ENCODE data around the gene ZPBP.
"Not testable (repeated sequence)": the region's sequence is repeated elsewhere in the genome, so short reads cannot be mapped to it uniquely, and the experiment has no call there.

The ZPBP gene

DNA sequence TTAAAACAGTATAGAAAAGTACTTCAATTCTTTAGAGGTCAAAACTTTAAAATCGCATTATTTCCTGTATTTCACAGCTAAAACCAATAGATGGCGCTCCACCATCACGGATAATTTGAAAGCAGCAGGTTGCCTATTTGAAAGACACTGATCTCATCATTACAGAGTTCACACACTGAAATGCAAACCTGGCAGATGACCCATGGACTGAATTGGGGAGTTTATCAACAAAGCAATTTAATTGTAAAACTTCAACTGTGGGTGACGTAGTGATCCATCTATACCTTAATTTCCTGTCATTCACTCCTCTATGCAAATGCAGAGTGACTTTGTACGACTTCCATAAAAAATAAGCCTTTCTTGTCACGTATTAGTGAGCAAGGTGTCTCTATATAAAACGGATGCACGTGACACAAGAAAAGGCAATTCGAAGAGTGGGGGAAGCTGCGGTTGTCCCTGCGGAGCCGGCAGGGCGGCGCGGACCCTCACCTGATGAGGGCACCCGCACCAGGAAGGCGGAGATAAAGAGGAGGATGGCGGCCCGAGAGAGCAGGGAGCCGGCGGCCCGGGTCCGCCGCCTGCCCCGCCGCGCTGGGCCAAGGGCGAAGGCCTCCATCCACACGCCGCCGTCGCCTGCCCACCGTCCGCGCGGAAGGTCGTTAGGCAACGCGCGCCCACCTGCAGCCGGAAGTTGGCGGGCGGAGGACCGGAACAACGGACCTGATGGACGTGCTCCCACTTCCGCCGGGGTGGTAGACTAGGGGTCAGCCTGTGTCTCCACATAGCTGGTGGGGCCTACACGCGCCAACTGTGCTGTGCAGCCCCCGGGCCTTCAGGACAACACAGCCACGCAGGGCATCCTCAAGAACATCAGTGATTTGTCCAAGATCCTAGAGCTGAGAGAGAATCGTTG, at the start of gene ZPBP:
ZPBP (minus strand) TSS at position 668 of the 913 bp plus-strand sequence; CDS start at position 616, 52 bp downstream.
- peak; percentile 29 for DNase-seq (ENCODE audit: low read depth)

- no peak for DNase-seq (ENCODE audit: low read depth)
Measured at GRCh38 chr7:50142425-50143017, 49.5 kb upstream of the ZPBP start.

DNA sequence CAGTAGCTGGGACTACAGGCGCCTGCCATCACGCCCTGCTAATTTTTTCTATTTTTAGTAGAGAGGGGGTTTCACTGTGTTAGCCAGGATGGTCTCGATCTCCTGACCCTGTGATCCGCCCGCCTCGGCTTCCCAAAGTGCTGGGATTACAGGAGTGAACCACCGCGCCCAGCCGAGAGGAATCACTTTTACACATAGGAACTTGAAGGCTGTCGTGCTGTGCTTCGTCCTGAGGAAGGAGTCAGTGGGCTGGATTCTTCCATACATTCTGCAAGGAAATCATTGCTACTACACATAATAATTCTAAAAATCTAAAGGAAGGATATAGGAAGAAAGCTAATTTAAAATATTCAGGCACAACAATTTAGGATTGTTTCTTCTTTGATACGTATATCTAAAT, 48.8 kb upstream of the ZPBP start:
- DNase-seq (ENCODE audit: low read depth), result no peak

GRCh38 chr7:50141131-50141530, 48.1 kb upstream of the ZPBP start:
- no peak for DNase-seq (ENCODE audit: low read depth)

GRCh38 chr7:50140688-50141087, 47.6 kb upstream of the ZPBP start:
- DNase-seq (ENCODE audit: low read depth), result no peak

DNA sequence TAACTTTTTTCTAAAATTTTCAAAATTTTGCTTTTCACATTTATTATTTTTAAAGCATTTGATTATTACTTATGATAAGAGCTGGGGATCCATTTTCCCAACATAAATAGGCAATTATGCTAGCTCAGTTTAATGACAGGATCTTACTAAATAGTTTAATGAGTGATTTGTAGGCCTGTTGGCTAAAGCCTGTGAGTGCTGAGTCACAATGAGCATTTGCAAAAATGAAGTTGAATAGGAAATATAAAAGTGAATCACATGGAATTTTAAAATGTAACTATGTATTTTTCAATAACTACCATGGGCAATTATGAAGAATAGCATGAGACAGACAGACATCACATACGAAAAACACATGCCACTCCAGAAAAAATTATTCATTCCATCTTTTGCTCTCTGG, 45.1 kb upstream of the ZPBP start:
- DNase-seq (ENCODE audit: low read depth), result no peak

DNA sequence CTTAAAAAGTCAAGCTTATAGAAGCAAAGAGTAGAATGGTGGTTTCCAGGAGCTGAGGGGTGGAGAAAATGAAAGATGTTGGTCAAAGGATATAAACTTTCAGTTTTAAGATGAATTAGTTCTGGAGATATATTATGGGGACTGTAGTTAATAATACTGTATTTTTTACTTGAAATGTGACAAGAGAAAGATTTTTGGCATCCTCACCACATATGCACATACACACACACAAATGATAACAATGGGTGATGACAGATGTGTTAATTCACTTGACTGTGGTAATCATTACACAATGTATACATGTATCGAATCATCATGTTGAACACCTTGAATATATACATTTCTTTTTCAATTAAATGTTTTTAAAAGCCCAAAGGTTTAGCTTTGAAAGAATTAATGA, 32.7 kb upstream of the ZPBP start:
- DNase-seq (ENCODE audit: low read depth), result no peak

DNA sequence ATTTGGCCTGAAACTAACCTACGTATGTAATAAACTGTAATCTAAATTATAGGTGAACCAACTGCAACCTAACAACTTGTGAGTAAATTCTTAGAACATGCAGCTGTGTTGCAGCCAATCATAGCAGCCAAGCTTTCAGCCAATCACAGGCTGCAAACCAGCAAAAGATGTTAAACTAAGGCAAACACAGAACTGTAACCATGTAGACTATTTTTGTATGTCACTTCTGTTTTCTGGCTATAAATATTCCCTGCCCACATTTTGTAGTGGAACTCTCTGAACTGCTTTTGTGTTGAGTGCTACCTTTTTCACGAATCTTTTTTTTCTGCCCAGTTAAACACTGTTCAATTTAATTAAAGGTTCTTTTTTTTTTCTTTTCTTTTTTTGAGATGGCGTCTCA, 28.2 kb upstream of the ZPBP start:
- no peak for DNase-seq (ENCODE audit: low read depth)

- no peak for DNase-seq (ENCODE audit: low read depth)
Measured at GRCh38 chr7:50119815-50120637, 27.0 kb upstream of the ZPBP start.

DNA sequence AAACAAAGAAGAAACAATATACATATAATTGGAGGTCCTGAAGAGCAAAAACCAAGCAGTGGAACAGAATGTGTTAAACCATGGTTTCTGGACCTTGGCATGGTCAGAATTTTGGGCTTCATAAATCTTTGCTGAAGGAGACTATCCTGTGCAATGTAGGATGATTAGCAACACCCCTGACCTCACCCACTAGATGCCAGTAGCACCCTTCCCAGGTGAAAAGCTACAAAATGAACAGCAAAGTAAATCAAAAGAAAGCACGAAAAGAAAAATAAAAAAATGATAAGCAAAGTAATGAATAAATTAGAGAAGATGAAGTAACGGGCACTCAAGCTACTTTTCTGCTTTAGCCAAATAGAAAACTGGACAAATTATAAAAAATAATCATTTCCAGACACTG, 19.2 kb upstream of the ZPBP start:
- DNase-seq (ENCODE audit: low read depth), result no peak

DNA sequence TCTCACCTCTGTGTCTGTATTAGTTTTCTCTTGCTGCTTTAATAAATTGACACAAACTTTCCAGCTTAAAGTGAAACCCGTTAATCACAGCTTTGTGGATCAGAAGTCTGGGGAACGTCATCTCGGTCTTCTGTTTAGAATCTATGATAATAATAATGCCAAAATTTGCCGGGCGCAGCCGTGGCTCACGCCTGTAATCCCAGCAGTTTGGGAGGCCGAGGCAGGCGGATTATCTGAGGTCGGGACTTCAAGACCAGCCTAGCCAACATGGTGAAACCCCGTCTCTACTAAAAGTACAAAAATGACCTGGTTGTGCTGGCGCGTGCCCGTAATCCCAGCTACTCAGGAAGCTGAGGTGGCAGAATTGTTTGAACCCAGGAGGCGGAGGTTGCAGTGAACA, 8.8 kb upstream of the ZPBP start:
- DNase-seq (ENCODE audit: low read depth), result no peak

DNA sequence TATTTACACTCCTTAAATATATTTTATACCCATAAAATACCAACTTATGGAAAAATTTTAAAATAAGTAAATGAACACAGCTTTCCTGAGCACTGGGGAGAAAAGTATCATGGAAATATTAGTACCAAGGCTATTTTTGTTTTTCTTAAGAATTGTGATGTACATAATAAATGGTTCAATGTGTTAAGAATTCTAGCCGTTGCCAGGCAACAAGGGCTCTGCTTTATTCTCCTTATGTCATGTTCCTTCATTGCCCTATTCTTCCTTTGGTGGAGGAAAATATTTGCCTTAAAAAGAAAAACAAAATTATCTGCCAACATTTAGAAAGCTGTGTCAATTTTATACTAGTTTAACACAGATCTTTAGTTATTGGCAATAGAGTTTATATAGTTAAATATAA, 2.6 kb upstream of the ZPBP start:
- no peak for DNase-seq (ENCODE audit: low read depth)

- no peak for DNase-seq (ENCODE audit: low read depth)
Measured at GRCh38 chr7:50088463-50089129, 4.5 kb downstream of the ZPBP start.

- DNase-seq (ENCODE audit: low read depth), result no peak
Measured at GRCh38 chr7:50085344-50085743, 7.7 kb downstream of the ZPBP start.

GRCh38 chr7:50073093-50073492, 20.0 kb downstream of the ZPBP start:
- DNase-seq (ENCODE audit: low read depth), result no peak

DNA sequence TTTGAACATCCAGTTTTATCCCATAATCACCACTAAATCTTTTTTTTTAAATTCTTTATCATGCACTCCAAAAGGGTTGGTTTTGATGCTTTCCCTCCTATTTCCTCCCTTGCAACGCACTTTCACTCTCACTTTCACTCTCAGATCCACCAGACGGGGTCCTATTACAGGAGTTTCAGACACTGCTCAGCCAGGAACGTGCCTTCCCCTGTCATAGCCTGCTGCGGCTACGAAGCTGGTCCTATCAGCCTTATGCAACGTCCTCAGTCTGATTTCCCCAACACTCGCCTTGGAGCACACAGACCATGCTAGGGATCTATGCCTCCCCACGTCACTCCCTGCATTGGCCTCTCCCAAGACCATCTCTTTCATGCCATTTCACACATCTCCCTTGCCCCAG, 23.4 kb downstream of the ZPBP start:
- DNase-seq (ENCODE audit: low read depth), result no peak

- no peak for DNase-seq (ENCODE audit: low read depth)
Measured at GRCh38 chr7:50068850-50069551, 24.0 kb downstream of the ZPBP start.

- no peak for DNase-seq (ENCODE audit: low read depth)
Measured at GRCh38 chr7:50068026-50068425, 25.0 kb downstream of the ZPBP start.

DNA sequence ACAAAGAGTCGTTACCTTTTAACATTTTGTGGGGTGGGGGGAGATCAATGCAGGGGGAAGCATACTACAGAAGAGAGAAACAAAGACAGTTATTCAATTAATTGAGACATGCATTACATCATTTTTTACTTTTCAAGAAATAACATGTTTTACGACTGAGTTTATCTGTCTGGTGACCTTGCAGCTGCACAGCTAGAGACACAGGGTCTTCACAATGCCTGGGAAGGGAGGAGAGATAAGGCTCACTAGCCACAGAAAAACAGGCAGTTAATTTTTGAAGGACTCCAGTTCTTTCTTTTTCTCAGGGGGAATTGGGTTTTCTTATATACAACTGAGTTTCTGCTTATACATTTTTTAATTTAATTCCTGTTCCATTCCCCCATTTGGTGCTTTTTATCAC, 30.1 kb downstream of the ZPBP start:
- no peak for DNase-seq (ENCODE audit: low read depth)

- no peak for DNase-seq (ENCODE audit: low read depth)
Measured at GRCh38 chr7:50056131-50056530, 36.9 kb downstream of the ZPBP start.

GRCh38 chr7:50047716-50048115, 45.3 kb downstream of the ZPBP start:
- DNase-seq (ENCODE audit: low read depth), result no peak

DNA sequence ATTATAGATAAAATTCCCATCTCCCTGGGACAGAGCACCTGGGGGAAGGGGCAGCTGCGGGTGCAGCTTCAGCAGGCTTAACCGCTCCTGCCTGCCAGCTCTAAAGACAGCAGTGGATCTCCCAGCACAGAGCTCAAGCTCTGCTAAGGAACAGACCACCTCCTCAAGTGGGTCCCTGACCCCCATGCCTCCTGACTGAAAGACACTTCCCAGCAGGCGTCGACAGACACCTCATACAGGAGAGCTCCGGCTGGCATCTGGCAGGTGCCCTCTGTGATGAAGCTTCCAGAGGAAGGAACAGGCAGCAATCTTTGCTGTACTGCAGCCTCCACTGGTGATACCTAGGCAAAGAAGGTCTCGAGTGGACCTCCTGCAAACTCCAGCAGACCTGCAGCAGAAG, 51.9 kb downstream of the ZPBP start:
- not testable (repeated sequence) for DNase-seq (ENCODE audit: low read depth)

Measured in activated T-cell treated with anti-CD3 and anti-CD28 coated beads for 1 hour (primary cell).